Upper lobe of left lung (tissue), 4 donors: ENCODE data around the gene COL18A1.

Experiments used
- CTCF ChIP-seq, 6 experiments: fragments of 450-650 bp in 4 of 6; fragments of 200-600 bp in 2 of 6; sonication (generic) in 2 of 6; IDR thresholded peaks; one replicate each; pipeline ENCODE4 v1.5.1; 2016 to 2019; ENCODE audit warnings: antibody characterized with exemption in 6 of 6
- POLR2A ChIP-seq, 4 donors: fragments of 450-650 bp; IDR thresholded peaks; one replicate each; pipeline ENCODE4 v1.5.1; 2016 to 2017; ENCODE audit warnings: antibody characterized with exemption in 4 of 4, mild to moderate bottlenecking in 2 of 4

- TF ChIP-seq CTCF (IDR thresholded peaks at IDR 0.05): no peak
- TF ChIP-seq POLR2A (IDR thresholded peaks at IDR 0.05): no peak
These were observed 2.8 kb downstream of the COL18A1 start for GRCh38 chr21:45407629-45408247.
